ENCODE data around the gene PRELID1.

Gene PRELID1

DNA sequence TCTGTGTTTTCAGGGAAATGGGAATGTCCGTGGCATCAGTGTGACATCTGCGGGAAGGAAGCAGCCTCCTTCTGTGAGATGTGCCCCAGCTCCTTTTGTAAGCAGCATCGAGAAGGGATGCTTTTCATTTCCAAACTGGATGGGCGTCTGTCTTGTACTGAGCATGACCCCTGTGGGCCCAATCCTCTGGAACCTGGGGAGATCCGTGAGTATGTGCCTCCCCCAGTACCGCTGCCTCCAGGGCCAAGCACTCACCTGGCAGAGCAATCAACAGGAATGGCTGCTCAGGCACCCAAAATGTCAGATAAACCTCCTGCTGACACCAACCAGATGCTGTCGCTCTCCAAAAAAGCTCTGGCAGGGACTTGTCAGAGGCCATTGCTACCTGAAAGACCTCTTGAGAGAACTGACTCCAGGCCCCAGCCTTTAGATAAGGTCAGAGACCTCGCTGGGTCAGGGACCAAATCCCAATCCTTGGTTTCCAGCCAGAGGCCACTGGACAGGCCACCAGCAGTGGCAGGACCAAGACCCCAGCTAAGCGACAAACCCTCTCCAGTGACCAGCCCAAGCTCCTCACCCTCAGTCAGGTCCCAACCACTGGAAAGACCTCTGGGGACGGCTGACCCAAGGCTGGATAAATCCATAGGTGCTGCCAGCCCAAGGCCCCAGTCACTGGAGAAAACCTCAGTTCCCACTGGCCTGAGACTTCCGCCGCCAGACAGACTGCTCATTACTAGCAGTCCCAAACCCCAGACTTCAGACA, 9.6 kb upstream of the PRELID1 start:
- H3K4me3 ChIP-seq: no peak overlapping the region
- H3K27ac ChIP-seq: no peak overlapping the region
- DNase-seq: no peak
- H3K4me1 ChIP-seq: peaks cover 0 to 6% (median 0%) of the 10 kb centered on the region in 4 donors
- peaks cover 44 to 77% (median 71%) of the 10 kb centered on the region in 3 donors for H3K36me3 ChIP-seq
- H3K9me3 ChIP-seq: no peaks in the 10 kb centered on the region
- H3K27me3 ChIP-seq: no peaks in the 10 kb centered on the region
- no peak for TF ChIP-seq CTCF (IDR thresholded peaks at IDR 0.05)
- intact Hi-C loops (cut with DNase I; ENCODE audit: low total_unique reads): no loop called here

- no peak for DNase-seq
- intact Hi-C loops (cut with DNase I; ENCODE audit: low total_unique reads): no loop called here
- H3K27me3 ChIP-seq: no peaks in the 10 kb centered on the region
Measured at GRCh38 chr5:177294632-177295031, 9.0 kb upstream of the PRELID1 start.

DNA sequence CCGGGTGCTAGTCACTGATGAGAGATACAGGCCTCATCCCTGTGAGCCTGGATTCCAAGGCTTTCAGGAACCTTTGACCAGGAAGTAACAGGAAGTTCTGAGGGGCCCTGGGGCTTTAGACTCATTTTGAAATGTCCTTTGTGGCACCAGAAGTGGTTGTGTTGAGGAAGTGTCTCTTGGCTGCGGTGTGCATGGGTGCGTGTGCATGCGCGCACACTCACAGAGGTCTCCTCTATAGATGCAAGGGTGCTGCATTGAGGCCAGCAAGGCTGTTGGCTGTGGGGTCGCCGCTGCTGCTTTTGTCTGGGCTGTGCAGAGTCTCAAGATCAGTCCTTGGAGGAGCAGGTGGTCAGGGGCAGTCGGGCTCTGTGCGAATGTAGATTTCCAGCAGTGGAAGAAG, 7.7 kb upstream of the PRELID1 start:
- Histone ChIP-seq H3K9me3 (no peaks in the 10 kb centered on the region), H3K4me1 (peaks cover 0 to 21% (median 5%) of the 10 kb centered on the region in 4 donors), H3K27ac (no peak overlapping the region), H3K27me3 (no peaks in the 10 kb centered on the region), H3K4me3 (no peak overlapping the region), H3K36me3 (peaks cover 40 to 62% (median 58%) of the 10 kb centered on the region in 3 donors)
- DNase-seq: no peak
- no peak for TF ChIP-seq CTCF (IDR thresholded peaks at IDR 0.05)
- intact Hi-C loops (cut with DNase I; ENCODE audit: low total_unique reads): no loop called here

More at GRCh38 chr5:177294632-177295031, 9.0 kb upstream of the PRELID1 start:
- Histone ChIP-seq H3K36me3 (peaks cover 40 to 70% (median 65%) of the 10 kb centered on the region in 3 donors), H3K9me3 (no peaks in the 10 kb centered on the region), H3K4me1 (peaks cover 0 to 8% (median 0%) of the 10 kb centered on the region in 4 donors), H3K27ac (no peak overlapping the region), H3K4me3 (no peak overlapping the region)
- TF ChIP-seq CTCF (IDR thresholded peaks at IDR 0.05): no peak

- no peak overlapping the region for H3K27ac ChIP-seq
- H3K9me3 ChIP-seq: no peaks in the 10 kb centered on the region
- TF ChIP-seq CTCF (IDR thresholded peaks at IDR 0.05): no peak
- intact Hi-C loops (cut with DNase I; ENCODE audit: low total_unique reads): no loop called here
- H3K27me3 ChIP-seq: no peaks in the 10 kb centered on the region
- no peak for DNase-seq
- H3K4me1 ChIP-seq: peaks cover 0 to 28% (median 9%) of the 10 kb centered on the region in 4 donors
- H3K4me3 ChIP-seq: no peak overlapping the region
- peaks cover 37 to 57% (median 51%) of the 10 kb centered on the region in 3 donors for H3K36me3 ChIP-seq
Measured at GRCh38 chr5:177296581-177296980, 7.0 kb upstream of the PRELID1 start.

DNA sequence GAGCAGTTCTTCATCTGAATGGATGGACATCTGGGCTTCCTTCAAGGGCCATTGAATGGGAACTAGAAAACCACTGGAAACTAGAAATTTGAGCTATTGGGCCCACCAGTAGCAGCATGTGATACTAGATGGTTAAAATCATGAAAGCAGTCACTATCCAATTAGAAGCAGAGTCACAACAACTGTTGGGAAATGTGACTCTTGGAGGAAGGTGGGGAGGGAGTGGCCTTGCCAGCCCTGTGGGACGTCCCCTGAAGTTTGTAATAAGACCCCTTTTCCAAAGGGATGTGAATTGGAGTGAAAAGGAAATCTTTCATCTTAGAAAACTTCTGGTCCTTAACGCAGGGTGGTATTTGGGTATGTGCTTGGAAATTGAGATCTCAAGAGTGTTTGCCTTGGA, 5.7 kb upstream of the PRELID1 start:
- DNase-seq: no peak
- no peaks in the 10 kb centered on the region for H3K27me3 ChIP-seq
- peaks cover 24 to 44% (median 38%) of the 10 kb centered on the region in 3 donors for H3K36me3 ChIP-seq
- H3K4me3 ChIP-seq: no peak overlapping the region
- no peaks in the 10 kb centered on the region for H3K9me3 ChIP-seq
- no peak overlapping the region for H3K27ac ChIP-seq
- TF ChIP-seq CTCF (IDR thresholded peaks at IDR 0.05): no peak
- intact Hi-C loops (cut with DNase I; ENCODE audit: low total_unique reads): no loop called here
- H3K4me1 ChIP-seq: peaks cover 0 to 41% (median 22%) of the 10 kb centered on the region in 4 donors

All from tibial artery (tissue), 4 donors.